HUES6 (cell line): ENCODE results near the gene CD69.
A peak's percentile ranks its signal among the peaks of the same experiment; 100 is the strongest.

Source experiments
- H3K27ac ChIP-seq: 2 replicates; pipeline ENCODE4 v1.7.0; 2013; ENCODE audit warnings: low read depth, mild to moderate bottlenecking, low read length, inconsistent platforms
- H3K27me3 ChIP-seq: 2 replicates; pipeline ENCODE4 v1.6.1; 2013; ENCODE audit warnings: low read length; ENCODE audit not compliant: control insufficient read depth, insufficient read depth
- H3K36me3 ChIP-seq: 2 replicates; pipeline ENCODE4 v1.6.1; 2013; ENCODE audit warnings: low read length; ENCODE audit not compliant: control insufficient read depth, insufficient read depth
- H3K4me1 ChIP-seq: 2 replicates; pipeline ENCODE4 v1.6.1; 2013; ENCODE audit warnings: low read length; ENCODE audit not compliant: control insufficient read depth, insufficient read depth
- H3K4me3 ChIP-seq: 2 replicates; pipeline ENCODE4 v1.5.1; 2013; ENCODE audit warnings: low read depth, low read length
- H3K9ac ChIP-seq: one replicate; pipeline ENCODE4 v1.6.1; 2013; ENCODE audit warnings: mild to moderate bottlenecking, low read length
- H3K9me3 ChIP-seq: 2 replicates; pipeline ENCODE4 v1.6.1; 2013; ENCODE audit warnings: low read depth, low read length; ENCODE audit not compliant: control insufficient read depth, insufficient read depth

The CD69 gene

GRCh38 chr12:9794484-9795093 is 33.9 kb upstream of the CD69 start:
- Histone ChIP-seq H3K4me1 (no peaks in the 10 kb centered on the region; the same call in 1 of the 2 replicates), H3K36me3 (no peaks in the 10 kb centered on the region), H3K9me3 (no peaks in the 10 kb centered on the region; the same call in 1 of the 2 replicates), H3K9ac (no peak overlapping the region), H3K4me3 (no peak overlapping the region), H3K27me3 (no peaks in the 10 kb centered on the region), H3K27ac (no peak overlapping the region)

- Histone ChIP-seq H3K9ac (no peak overlapping the region), H3K27ac (no peak overlapping the region)
Measured at GRCh38 chr12:9793779-9794395, 33.2 kb upstream of the CD69 start.

GRCh38 chr12:9792961-9793617 is 32.4 kb upstream of the CD69 start:
- Histone ChIP-seq H3K4me3 (no peak overlapping the region), H3K4me1 (no peaks in the 10 kb centered on the region; the same call in 1 of the 2 replicates), H3K9me3 (no peaks in the 10 kb centered on the region; the same call in 1 of the 2 replicates), H3K27ac (no peak overlapping the region), H3K36me3 (no peaks in the 10 kb centered on the region), H3K9ac (no peak overlapping the region), H3K27me3 (no peaks in the 10 kb centered on the region)

More at GRCh38 chr12:9793779-9794395, 33.2 kb upstream of the CD69 start:
- H3K9me3 ChIP-seq = no peaks in the 10 kb centered on the region; the same call in 1 of the 2 replicates
- no peaks in the 10 kb centered on the region; the same call in 1 of the 2 replicates for H3K4me1 ChIP-seq
- no peaks in the 10 kb centered on the region for H3K27me3 ChIP-seq
- no peaks in the 10 kb centered on the region for H3K36me3 ChIP-seq
- no peak overlapping the region for H3K4me3 ChIP-seq

GRCh38 chr12:9792185-9792900 is 31.6 kb upstream of the CD69 start:
- Histone ChIP-seq H3K27ac (no peak overlapping the region), H3K27me3 (no peaks in the 10 kb centered on the region)

GRCh38 chr12:9786726-9787717 is 26.3 kb upstream of the CD69 start:
- Histone ChIP-seq H3K27ac (peak overlapping the region; percentile 53; the same call in 1 of the 2 replicates), H3K9me3 (no peaks in the 10 kb centered on the region; the same call in 1 of the 2 replicates), H3K36me3 (no peaks in the 10 kb centered on the region), H3K9ac (no peak overlapping the region), H3K4me3 (no peak overlapping the region; the same call in 1 of the 2 replicates), H3K4me1 (peaks cover 33% of the 10 kb centered on the region), H3K27me3 (no peaks in the 10 kb centered on the region)

More at GRCh38 chr12:9792185-9792900, 31.6 kb upstream of the CD69 start:
- Histone ChIP-seq H3K4me1 (no peaks in the 10 kb centered on the region; the same call in 1 of the 2 replicates), H3K9me3 (no peaks in the 10 kb centered on the region; the same call in 1 of the 2 replicates), H3K36me3 (no peaks in the 10 kb centered on the region), H3K9ac (no peak overlapping the region), H3K4me3 (no peak overlapping the region)

- Histone ChIP-seq H3K4me3 (peak overlapping the region; percentile 10; the same call in 1 of the 2 replicates), H3K27me3 (no peaks in the 10 kb centered on the region), H3K9me3 (peaks cover 5% of the 10 kb centered on the region), H3K9ac (no peak overlapping the region), H3K4me1 (peaks cover 33% of the 10 kb centered on the region), H3K36me3 (no peaks in the 10 kb centered on the region), H3K27ac (peak overlapping the region; percentile 92; the same call in 1 of the 2 replicates)
Measured at GRCh38 chr12:9784816-9785215, 24.1 kb upstream of the CD69 start.

- Histone ChIP-seq H3K27me3 (no peaks in the 10 kb centered on the region), H3K9ac (no peak overlapping the region), H3K27ac (peak overlapping the region; percentile 92), H3K9me3 (peaks cover 5% of the 10 kb centered on the region), H3K4me1 (peaks cover 33% of the 10 kb centered on the region), H3K36me3 (no peaks in the 10 kb centered on the region), H3K4me3 (peak overlapping the region; percentile 10; the same call in 1 of the 2 replicates)
Measured at GRCh38 chr12:9784326-9784725, 23.6 kb upstream of the CD69 start.

- H3K27me3 ChIP-seq = no peaks in the 10 kb centered on the region
- peaks cover 33% of the 10 kb centered on the region for H3K4me1 ChIP-seq
- H3K9ac ChIP-seq = no peak overlapping the region
- no peaks in the 10 kb centered on the region for H3K36me3 ChIP-seq
- peaks cover 5% of the 10 kb centered on the region for H3K9me3 ChIP-seq
- peak overlapping the region; percentile 92; the same call in 1 of the 2 replicates for H3K27ac ChIP-seq
- no peak overlapping the region for H3K4me3 ChIP-seq
Measured at GRCh38 chr12:9782547-9783382, 22.1 kb upstream of the CD69 start.

- no peaks in the 10 kb centered on the region for H3K36me3 ChIP-seq
- no peak overlapping the region for H3K9ac ChIP-seq
- H3K27me3 ChIP-seq = no peaks in the 10 kb centered on the region
- no peak overlapping the region for H3K27ac ChIP-seq
- H3K4me1 ChIP-seq = peaks cover 32% of the 10 kb centered on the region
- H3K9me3 ChIP-seq = peaks cover 5% of the 10 kb centered on the region
- H3K4me3 ChIP-seq = no peak overlapping the region
Measured at GRCh38 chr12:9781360-9781759, 20.7 kb upstream of the CD69 start.
